HTERT RPE-1 (cell line): ENCODE data around the gene NEUROG1.

Source experiments
- in situ Hi-C: fragments of 300-500 bp; cut with MboI; formaldehyde crosslinking; loops from 4 replicates; pipeline ENCODE4 v1.14.3; 2020; ENCODE audit warnings: low sequenced_read_pairs

NEUROG1 gene

GRCh38 chr5:135535820-135536801, at the start of gene NEUROG1:
Gene NEUROG1, minus strand, starts transcription at chr5:135535964. Its CDS starts 274 bp downstream, at chr5:135535690.
- in situ Hi-C loops = no loop called here

- in situ Hi-C loops = no loop called here
Measured at GRCh38 chr5:135584918-135585317, 49.2 kb upstream of the NEUROG1 start.

GRCh38 chr5:135584276-135584675, 48.5 kb upstream of the NEUROG1 start:
- in situ Hi-C loops = no loop called here

- in situ Hi-C loops = no loop called here
Measured at GRCh38 chr5:135582099-135582781, 46.5 kb upstream of the NEUROG1 start.

- in situ Hi-C loops = no loop called here
Measured at GRCh38 chr5:135578685-135579341, 43.0 kb upstream of the NEUROG1 start, which contains the start of gene CXCL14. Gene CXCL14, minus strand, starts transcription at chr5:135578991. Its CDS starts 213 bp downstream, at chr5:135578778.

- in situ Hi-C loops = no loop called here
Measured at GRCh38 chr5:135578305-135578684, 42.5 kb upstream of the NEUROG1 start.

GRCh38 chr5:135577421-135577820, 41.7 kb upstream of the NEUROG1 start:
- in situ Hi-C loops = no loop called here

- in situ Hi-C loops = no loop called here
Measured at GRCh38 chr5:135576075-135576599, 40.4 kb upstream of the NEUROG1 start.

GRCh38 chr5:135574493-135574892, 38.7 kb upstream of the NEUROG1 start:
- in situ Hi-C loops = no loop called here

GRCh38 chr5:135571902-135572301, 36.1 kb upstream of the NEUROG1 start:
- in situ Hi-C loops = no loop called here

GRCh38 chr5:135571066-135571609, 35.4 kb upstream of the NEUROG1 start:
- in situ Hi-C loops = no loop called here

- in situ Hi-C loops = no loop called here
Measured at GRCh38 chr5:135570453-135570764, 34.6 kb upstream of the NEUROG1 start.

- in situ Hi-C loops = no loop called here
Measured at GRCh38 chr5:135569755-135570452, 34.1 kb upstream of the NEUROG1 start.

- in situ Hi-C loops = no loop called here
Measured at GRCh38 chr5:135568923-135569360, 33.2 kb upstream of the NEUROG1 start.

- in situ Hi-C loops = no loop called here
Measured at GRCh38 chr5:135568246-135568645, 32.5 kb upstream of the NEUROG1 start.

- in situ Hi-C loops = no loop called here
Measured at GRCh38 chr5:135567661-135568060, 31.9 kb upstream of the NEUROG1 start.

GRCh38 chr5:135566422-135567400, 30.9 kb upstream of the NEUROG1 start:
- in situ Hi-C loops = no loop called here

GRCh38 chr5:135565725-135566421, 30.1 kb upstream of the NEUROG1 start:
- in situ Hi-C loops = no loop called here
